ENCODE measurements around the gene P2RY14. TPM values are rescaled to one million over a fixed set of nuclear protein-coding genes. Genes with fewer than 3 reads are reported as not detected.
A peak's percentile ranks its signal among the peaks of the same experiment; 100 is the strongest.
"Not testable (repeated sequence)": the region's sequence is repeated elsewhere in the genome, so short reads cannot be mapped to it uniquely, and the experiment has no call there.

P2RY14 gene
- total RNA-seq, 2 donors from 2014 or later, result 1.7 to 2.9 TPM

DNA sequence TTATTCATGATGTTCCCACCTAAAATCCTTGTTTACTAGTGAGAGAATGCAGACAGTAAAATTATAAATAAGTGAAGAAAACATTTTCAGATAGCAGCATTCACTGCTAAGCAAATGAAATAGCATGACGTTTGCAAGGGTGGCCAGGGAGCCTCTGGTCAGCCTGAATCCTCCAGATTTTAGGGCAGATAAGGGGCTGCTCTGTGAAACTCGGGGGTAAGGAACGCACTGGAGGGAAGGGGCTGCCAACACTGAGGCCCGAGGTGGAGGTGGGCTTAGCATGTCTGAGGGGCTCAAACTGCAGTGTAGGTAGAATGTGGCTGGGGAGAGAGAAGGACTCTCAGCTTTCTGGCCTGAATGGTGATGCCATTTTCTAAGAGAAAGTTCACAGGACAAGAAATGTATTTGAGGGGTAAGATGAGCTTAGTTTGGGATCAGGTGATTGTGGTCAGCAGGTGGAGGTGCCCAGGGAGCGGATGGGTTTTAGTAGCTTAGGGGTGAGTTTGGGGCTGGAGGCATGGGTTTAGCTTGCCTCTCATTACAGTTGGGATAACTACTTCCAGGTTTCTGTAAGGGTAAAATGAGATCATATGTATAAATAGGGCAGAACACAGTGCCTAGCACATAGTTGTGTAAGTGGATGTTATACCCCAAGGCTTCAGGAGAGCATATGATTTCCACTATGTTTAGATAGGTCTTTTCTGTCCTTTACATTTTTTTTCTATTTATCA, 95.8 kb downstream of the P2RY14 start:
- Histone ChIP-seq H3K27me3 (no peaks in the 10 kb centered on the region), H3K9ac (ENCODE audit: low read depth in 2 of 2, low read length in 2 of 2) (no peak overlapping the region), H3K4me3 (no peak overlapping the region), H3K9me3 (no peaks in the 10 kb centered on the region), H3K36me3 (no peaks in the 10 kb centered on the region), H3K27ac (no peak overlapping the region), H3K4me1 (no peaks in the 10 kb centered on the region)
- DNase-seq, result no peak
- intact Hi-C loops (cut with DNase I), result no loop called here
- TF ChIP-seq, protein P1, sequence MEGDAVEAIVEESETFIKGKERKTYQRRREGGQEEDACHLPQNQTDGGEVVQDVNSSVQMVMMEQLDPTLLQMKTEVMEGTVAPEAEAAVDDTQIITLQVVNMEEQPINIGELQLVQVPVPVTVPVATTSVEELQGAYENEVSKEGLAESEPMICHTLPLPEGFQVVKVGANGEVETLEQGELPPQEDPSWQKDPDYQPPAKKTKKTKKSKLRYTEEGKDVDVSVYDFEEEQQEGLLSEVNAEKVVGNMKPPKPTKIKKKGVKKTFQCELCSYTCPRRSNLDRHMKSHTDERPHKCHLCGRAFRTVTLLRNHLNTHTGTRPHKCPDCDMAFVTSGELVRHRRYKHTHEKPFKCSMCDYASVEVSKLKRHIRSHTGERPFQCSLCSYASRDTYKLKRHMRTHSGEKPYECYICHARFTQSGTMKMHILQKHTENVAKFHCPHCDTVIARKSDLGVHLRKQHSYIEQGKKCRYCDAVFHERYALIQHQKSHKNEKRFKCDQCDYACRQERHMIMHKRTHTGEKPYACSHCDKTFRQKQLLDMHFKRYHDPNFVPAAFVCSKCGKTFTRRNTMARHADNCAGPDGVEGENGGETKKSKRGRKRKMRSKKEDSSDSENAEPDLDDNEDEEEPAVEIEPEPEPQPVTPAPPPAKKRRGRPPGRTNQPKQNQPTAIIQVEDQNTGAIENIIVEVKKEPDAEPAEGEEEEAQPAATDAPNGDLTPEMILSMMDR (IDR thresholded peaks at IDR 0.05), result no peak

DNA sequence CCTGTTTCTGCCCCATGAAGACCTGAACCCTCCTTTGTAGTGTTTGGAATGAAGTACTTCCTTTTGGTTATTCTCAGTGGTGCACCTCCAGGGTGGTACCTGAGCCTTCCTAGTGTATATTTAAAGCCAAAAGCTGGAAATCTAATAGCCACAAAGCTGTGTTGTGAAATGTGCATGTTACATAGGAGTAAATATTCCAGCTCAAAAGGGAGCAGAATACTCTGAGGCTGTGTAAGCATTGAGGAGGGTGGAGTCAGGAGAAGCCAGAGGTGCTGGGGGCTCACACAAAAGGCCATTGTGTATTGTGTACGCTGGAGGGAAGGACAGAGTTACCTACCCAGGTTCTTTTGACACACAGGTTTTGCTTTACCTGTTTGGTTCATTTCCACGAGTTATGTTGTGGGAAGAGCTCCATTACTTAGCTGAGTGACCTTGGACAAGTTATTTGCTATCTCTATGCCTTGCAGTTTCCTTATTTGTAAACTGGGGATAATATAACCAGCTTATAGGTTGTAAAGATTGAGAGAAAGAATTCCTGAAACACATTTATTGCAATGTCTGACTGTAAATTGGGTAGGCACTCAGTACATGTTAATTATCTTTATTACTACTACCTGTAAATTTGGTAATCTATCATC, 100.0 kb downstream of the P2RY14 start:
- no peaks in the 10 kb centered on the region for H3K9me3 ChIP-seq
- no peak overlapping the region for H3K4me3 ChIP-seq
- H3K36me3 ChIP-seq, result no peaks in the 10 kb centered on the region
- DNase-seq, result peak; percentile 40
- H3K27me3 ChIP-seq, result no peaks in the 10 kb centered on the region
- H3K27ac ChIP-seq, result peak overlapping the region; percentile 19
- intact Hi-C loops (cut with DNase I), result no loop called here
- no peak overlapping the region for H3K9ac ChIP-seq (ENCODE audit: low read depth in 2 of 2, low read length in 2 of 2)
- H3K4me1 ChIP-seq, result no peaks in the 10 kb centered on the region
- TF ChIP-seq, protein P1 (IDR thresholded peaks at IDR 0.05), result no peak

DNA sequence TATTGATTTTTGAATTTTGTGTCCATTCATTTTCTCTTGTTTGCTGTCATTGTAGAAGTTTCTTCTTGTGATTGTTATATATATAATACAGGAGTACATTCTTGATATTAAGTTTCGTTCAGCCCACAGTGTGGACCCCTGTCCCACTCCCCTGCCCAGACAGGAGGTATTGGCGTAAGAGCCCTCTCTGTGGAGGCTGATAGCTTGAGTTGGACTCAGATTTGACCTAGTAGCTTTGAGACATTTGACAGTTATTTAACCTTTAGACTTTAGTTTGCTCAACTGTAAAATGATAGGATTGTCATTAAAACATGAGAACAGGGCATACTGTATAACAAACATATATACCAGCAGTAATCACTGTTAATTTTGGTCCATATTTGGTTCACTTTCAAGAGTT, 102.4 kb downstream of the P2RY14 start:
- Histone ChIP-seq H3K36me3 (no peaks in the 10 kb centered on the region), H3K9me3 (no peaks in the 10 kb centered on the region), H3K9ac (ENCODE audit: low read depth in 2 of 2, low read length in 2 of 2) (no peak overlapping the region), H3K27ac (no peak overlapping the region), H3K27me3 (no peaks in the 10 kb centered on the region), H3K4me1 (no peaks in the 10 kb centered on the region), H3K4me3 (no peak overlapping the region)
- TF ChIP-seq, protein P1 (IDR thresholded peaks at IDR 0.05), result no peak
- DNase-seq, result no peak
- intact Hi-C loops (cut with DNase I), result no loop called here

DNA sequence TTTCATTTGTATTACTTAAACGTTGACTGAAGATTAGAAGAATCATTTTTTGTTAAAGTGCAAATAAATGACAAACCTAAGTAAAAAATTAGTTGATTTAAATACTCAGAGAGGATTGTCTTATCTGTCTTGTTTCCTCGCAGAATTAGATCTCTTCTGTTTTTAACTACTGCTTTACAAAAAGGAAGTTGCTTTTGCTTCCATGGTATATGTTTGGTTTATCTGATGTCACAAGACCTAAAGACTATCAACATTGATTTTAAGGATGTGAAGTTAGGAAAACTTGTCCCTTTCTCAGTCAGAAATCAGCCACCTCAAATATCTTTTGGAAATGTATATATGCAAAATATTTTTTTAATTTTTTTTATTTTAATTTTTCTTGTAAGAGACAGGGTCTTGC, 104.0 kb downstream of the P2RY14 start:
- intact Hi-C loops (cut with DNase I), result no loop called here

DNA sequence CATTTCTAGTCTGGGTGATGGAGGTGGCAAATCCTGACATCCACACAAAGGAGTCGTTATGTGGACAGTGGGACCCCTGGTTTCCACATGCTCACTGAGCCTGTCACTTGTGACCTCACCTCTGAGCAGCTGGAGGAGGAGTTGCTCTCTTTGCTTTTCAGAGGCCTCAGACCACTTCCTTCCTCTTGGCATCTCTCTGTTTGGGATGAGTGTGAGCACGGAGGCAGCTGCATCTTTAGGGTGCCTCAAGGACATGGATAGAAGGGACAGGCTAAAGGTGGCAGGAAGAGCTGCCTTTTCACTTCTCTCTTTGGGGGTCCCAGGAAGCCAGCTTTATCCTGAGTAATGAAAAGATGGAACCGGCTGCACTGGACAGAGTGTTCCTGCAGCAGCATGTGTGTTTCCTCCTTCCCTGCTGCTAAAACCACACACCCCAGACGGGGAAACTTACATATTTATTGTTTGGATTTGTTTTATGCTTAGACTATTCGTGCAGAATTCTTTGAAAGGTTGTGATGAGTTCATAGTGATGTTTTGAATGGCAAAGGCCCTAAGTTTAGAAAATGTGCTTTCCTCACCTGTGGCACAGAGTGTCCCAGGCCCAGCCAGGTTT, 107.1 kb downstream of the P2RY14 start:
- peak; percentile 29 for DNase-seq
- Histone ChIP-seq H3K9ac (ENCODE audit: low read depth in 2 of 2, low read length in 2 of 2) (no peak overlapping the region), H3K27me3 (no peaks in the 10 kb centered on the region), H3K27ac (peak overlapping the region; percentile 18), H3K36me3 (no peaks in the 10 kb centered on the region), H3K4me3 (no peak overlapping the region), H3K4me1 (no peaks in the 10 kb centered on the region), H3K9me3 (no peaks in the 10 kb centered on the region)
- TF ChIP-seq, protein P1 (IDR thresholded peaks at IDR 0.05), result no peak
- intact Hi-C loops (cut with DNase I), result no loop called here

More for the DNA sequence above, 104.0 kb downstream of the P2RY14 start:
- TF ChIP-seq, protein P1 (IDR thresholded peaks at IDR 0.05), result no peak
- Histone ChIP-seq H3K27ac (no peak overlapping the region), H3K4me1 (no peaks in the 10 kb centered on the region), H3K9me3 (no peaks in the 10 kb centered on the region), H3K9ac (ENCODE audit: low read depth in 2 of 2, low read length in 2 of 2) (no peak overlapping the region), H3K4me3 (no peak overlapping the region), H3K36me3 (no peaks in the 10 kb centered on the region), H3K27me3 (no peaks in the 10 kb centered on the region)
- DNase-seq, result no peak

DNA sequence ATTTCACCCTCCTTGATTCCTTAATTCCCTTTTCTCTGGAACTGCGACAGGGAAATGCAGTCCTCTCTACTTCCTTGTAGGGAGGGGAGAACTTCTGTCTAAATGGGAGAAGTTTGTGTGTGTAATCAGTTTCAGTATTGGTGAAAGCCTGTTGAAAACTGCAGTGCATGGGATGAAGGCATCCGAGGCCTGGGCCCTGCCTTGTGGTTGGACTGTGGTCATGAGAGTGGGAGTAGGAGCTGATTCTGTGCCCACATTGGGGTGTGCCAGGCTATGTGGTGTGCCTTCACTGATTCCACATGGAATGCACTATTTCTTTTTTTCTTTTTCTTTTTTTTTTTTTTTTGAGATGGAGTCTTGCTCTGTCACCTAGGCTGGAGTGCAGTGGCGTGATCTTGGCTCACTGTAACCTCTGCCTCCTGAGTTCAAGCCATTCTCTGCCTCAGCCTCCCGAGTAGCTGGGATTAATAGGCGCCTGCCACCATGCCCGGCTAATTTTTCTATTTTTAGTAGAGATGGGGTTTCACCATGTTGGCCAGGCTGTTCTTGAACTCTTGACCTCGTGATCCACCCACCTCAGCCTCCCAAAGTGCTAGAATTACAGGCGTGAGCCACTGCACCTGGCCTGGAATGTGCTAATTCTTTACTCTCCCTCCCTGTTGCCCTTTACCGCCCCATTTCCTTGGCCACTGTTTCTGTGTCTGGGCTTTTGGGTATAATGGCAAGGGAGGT, 108.2 kb downstream of the P2RY14 start:
- not testable (repeated sequence) for H3K9ac ChIP-seq (ENCODE audit: low read depth in 2 of 2, low read length in 2 of 2); H3K9me3 ChIP-seq; DNase-seq; H3K36me3 ChIP-seq; H3K27me3 ChIP-seq; H3K4me1 ChIP-seq; H3K4me3 ChIP-seq
- H3K27ac ChIP-seq, result peak overlapping the region; percentile 25
- intact Hi-C loops (cut with DNase I), result loop anchor here (2.0 to 5.0 kb wide), 2 partner anchors 57 to 113 kb away; no protein-coding TSS in a partner anchor
